ENCODE measurements around the gene NCOA4. TPM values are rescaled to one million over a fixed set of nuclear protein-coding genes. Genes with fewer than 3 reads are reported as not detected.
"Not testable (repeated sequence)": the region's sequence is repeated elsewhere in the genome, so short reads cannot be mapped to it uniquely, and the experiment has no call there.

Gene NCOA4
- total and polyA plus RNA-seq, 7 donors = 63.3 to 165 (median 131) TPM

- H3K27ac ChIP-seq; H3K4me1 ChIP-seq; H3K9me3 ChIP-seq; H3K27me3 ChIP-seq (ENCODE audit: insufficient read depth in 3 of 3, low read length in 2 of 3); intact Hi-C loops (cut with DNase I); H3K4me3 ChIP-seq; ATAC-seq; DNase-seq: not testable (repeated sequence)
- H3K36me3 ChIP-seq (ENCODE audit: insufficient read depth in 1 of 2, low read depth in 1 of 2) = peaks cover 0 to 28% of the 10 kb centered on the region in 2 donors
- 87 to 93% (median 90%) methylated on average over 3 to 5 of the region's 6 CpGs for WGBS, 3 donors
These were observed 73.8 kb downstream of the NCOA4 start for GRCh38 chr10:45956634-45957033.

Other genes with a start within 250 kb of the NCOA4 start
- 1 to 10 TPM; 2.0 to 7.0 (median 6.1) TPM for gene AGAP4, start 183.1 kb downstream of the NCOA4 start, total RNA-seq
- gene AGAP4, start 183.1 kb downstream of the NCOA4 start, polyA plus RNA-seq = 1 to 10 TPM; 3.2 to 4.6 (median 4.0) TPM
- 100 to 1,000 TPM in 1 of 4 donors, 10 to 100 TPM in 3; 82.9 to 101 (median 90.2) TPM for gene TIMM23, start 58.1 kb downstream of the NCOA4 start, total RNA-seq
- 100 to 1,000 TPM; 118 to 134 (median 122) TPM for gene TIMM23, start 58.1 kb downstream of the NCOA4 start, polyA plus RNA-seq
- gene MSMB, start 15.6 kb upstream of the NCOA4 start, total RNA-seq = not detected
- gene MSMB, start 15.6 kb upstream of the NCOA4 start, polyA plus RNA-seq = not detected

All from psoas muscle (tissue), 8 donors.